Ishikawa (cell line): ENCODE results near the gene KLHL24.

Source experiments
- CREB1 ChIP-seq: IDR thresholded peaks from 2 replicates; pipeline ENCODE4 v1.6.1; 2012; ENCODE audit warnings: low read depth
- EGR1 ChIP-seq: IDR thresholded peaks from 2 replicates; pipeline ENCODE4 v1.6.1; 2012
- EP300 ChIP-seq: IDR thresholded peaks from 2 replicates; pipeline ENCODE4 v1.6.1; 2012; ENCODE audit warnings: borderline replicate concordance
- FOXM1 ChIP-seq: IDR thresholded peaks from 2 replicates; pipeline ENCODE4 v1.6.1; 2012; ENCODE audit warnings: low read depth, borderline replicate concordance
- RAD21 ChIP-seq: IDR thresholded peaks from 2 replicates; pipeline ENCODE4 v1.6.1; 2012; ENCODE audit warnings: low read depth
- TEAD4 ChIP-seq: IDR thresholded peaks from 2 replicates; pipeline ENCODE4 v1.6.1; 2012
- TF ChIP-seq, protein P1 (sequence below): IDR thresholded peaks from 2 replicates; pipeline ENCODE4 v1.6.1; 2012
- TF ChIP-seq, protein P2 (sequence below): IDR thresholded peaks from 2 replicates; pipeline ENCODE4 v1.6.1; 2012
- TF ChIP-seq, protein P3 (sequence below): IDR thresholded peaks from 2 replicates; pipeline ENCODE4 v1.6.1; 2012; ENCODE audit warnings: low read depth, mild to moderate bottlenecking

DNA sequence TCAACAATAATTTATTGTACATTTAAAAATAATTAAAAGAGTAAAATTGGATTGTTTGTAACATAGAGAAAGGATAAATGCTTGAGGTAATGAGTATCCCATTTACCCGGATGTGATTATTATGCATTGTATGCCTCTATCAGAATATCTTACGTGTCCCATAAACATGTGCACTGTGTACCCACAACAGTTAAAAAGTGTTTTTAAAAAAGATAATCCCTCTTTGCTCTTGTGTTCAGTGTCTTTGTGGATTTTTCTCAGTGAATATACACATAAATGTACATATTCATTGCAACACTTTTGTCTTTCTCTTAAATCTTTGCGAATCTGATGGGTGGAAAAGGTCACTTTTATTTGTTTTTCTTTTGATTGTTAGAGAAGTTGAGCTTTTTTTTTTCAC, 82.6 kb downstream of the KLHL24 start:
- TF ChIP-seq TEAD4 (no peak), FOXM1 (no peak), EGR1 (no peak), EP300 (no peak), CREB1 (no peak), RAD21 (no peak)
- TF ChIP-seq, protein P1, sequence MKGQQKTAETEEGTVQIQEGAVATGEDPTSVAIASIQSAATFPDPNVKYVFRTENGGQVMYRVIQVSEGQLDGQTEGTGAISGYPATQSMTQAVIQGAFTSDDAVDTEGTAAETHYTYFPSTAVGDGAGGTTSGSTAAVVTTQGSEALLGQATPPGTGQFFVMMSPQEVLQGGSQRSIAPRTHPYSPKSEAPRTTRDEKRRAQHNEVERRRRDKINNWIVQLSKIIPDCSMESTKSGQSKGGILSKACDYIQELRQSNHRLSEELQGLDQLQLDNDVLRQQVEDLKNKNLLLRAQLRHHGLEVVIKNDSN: no peak
- TF ChIP-seq, protein P2, sequence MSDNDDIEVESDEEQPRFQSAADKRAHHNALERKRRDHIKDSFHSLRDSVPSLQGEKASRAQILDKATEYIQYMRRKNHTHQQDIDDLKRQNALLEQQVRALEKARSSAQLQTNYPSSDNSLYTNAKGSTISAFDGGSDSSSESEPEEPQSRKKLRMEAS: no peak
- TF ChIP-seq, protein P3, sequence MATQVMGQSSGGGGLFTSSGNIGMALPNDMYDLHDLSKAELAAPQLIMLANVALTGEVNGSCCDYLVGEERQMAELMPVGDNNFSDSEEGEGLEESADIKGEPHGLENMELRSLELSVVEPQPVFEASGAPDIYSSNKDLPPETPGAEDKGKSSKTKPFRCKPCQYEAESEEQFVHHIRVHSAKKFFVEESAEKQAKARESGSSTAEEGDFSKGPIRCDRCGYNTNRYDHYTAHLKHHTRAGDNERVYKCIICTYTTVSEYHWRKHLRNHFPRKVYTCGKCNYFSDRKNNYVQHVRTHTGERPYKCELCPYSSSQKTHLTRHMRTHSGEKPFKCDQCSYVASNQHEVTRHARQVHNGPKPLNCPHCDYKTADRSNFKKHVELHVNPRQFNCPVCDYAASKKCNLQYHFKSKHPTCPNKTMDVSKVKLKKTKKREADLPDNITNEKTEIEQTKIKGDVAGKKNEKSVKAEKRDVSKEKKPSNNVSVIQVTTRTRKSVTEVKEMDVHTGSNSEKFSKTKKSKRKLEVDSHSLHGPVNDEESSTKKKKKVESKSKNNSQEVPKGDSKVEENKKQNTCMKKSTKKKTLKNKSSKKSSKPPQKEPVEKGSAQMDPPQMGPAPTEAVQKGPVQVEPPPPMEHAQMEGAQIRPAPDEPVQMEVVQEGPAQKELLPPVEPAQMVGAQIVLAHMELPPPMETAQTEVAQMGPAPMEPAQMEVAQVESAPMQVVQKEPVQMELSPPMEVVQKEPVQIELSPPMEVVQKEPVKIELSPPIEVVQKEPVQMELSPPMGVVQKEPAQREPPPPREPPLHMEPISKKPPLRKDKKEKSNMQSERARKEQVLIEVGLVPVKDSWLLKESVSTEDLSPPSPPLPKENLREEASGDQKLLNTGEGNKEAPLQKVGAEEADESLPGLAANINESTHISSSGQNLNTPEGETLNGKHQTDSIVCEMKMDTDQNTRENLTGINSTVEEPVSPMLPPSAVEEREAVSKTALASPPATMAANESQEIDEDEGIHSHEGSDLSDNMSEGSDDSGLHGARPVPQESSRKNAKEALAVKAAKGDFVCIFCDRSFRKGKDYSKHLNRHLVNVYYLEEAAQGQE: no peak
